CD14-positive monocyte (primary cell): Measurements from ENCODE around the gene RAB19. TPM values are rescaled to one million over a fixed set of nuclear protein-coding genes. Genes with fewer than 3 reads are reported as not detected.
A peak's percentile ranks its signal among the peaks of the same experiment; 100 is the strongest.

Experiments
- DNase-seq, 3 donors: peaks; one replicate each; pipeline ENCODE4 v3.0.0-alpha.2; 2011 to 2022
- H2AFZ ChIP-seq: 2 replicates; pipeline ENCODE4 v1.6.0; 2012; ENCODE audit warnings: mild to moderate bottlenecking, low read depth, low read length, inconsistent platforms; ENCODE audit not compliant: insufficient read depth, poor library complexity, severe bottlenecking
- H3K27ac ChIP-seq, 2 donors: 1 replicate in 1 of 2; 2 replicates in 1 of 2; pipeline ENCODE4 v1.5.1; 2012 to 2013; ENCODE audit warnings: low read length in 2 of 2, control low read depth in 1 of 2, inconsistent platforms in 1 of 2, low read depth in 1 of 2, mild to moderate bottlenecking in 1 of 2
- H3K27me3 ChIP-seq, 2 donors: one replicate each; pipeline versions ENCODE4 v1.6.0 to v1.6.1; 2011 to 2013; ENCODE audit warnings: low read length in 2 of 2; ENCODE audit not compliant: control insufficient read depth in 2 of 2, insufficient read depth in 2 of 2
- H3K36me3 ChIP-seq, 2 donors: replicated peaks in 1 of 2; 1 replicate in 1 of 2; 2 replicates in 1 of 2; pipeline versions ENCODE4 v1.5.1 to v1.6.1; 2012 to 2013; ENCODE audit warnings: low read length in 2 of 2, control low read depth in 1 of 2, inconsistent platforms in 1 of 2, mild to moderate bottlenecking in 1 of 2; ENCODE audit not compliant: insufficient read depth in 2 of 2, control insufficient read depth in 1 of 2
- H3K4me1 ChIP-seq, 2 donors: 1 replicate in 1 of 2; 2 replicates in 1 of 2; pipeline versions ENCODE4 v1.5.1 to v1.6.1; 2012 to 2013; ENCODE audit warnings: low read length in 2 of 2, control low read depth in 1 of 2, inconsistent platforms in 1 of 2, mild to moderate bottlenecking in 1 of 2, moderate library complexity in 1 of 2; ENCODE audit not compliant: insufficient read depth in 2 of 2, control insufficient read depth in 1 of 2
- H3K4me2 ChIP-seq: replicated peaks from 2 replicates; pipeline ENCODE3; 2012; ENCODE audit warnings: low read length, moderate library complexity, mild to moderate bottlenecking; ENCODE audit not compliant: poor library complexity, severe bottlenecking; ENCODE audit errors: extremely low read depth
- H3K4me3 ChIP-seq, 3 experiments: fragments of 200-600 bp in 1 of 3; sonication (generic) in 1 of 3; replicated peaks in 1 of 3; 1 replicate in 2 of 3; 2 replicates in 1 of 3; pipeline ENCODE4 v1.5.1; 2011 to 2013; ENCODE audit warnings: low read length in 3 of 3, mild to moderate bottlenecking in 3 of 3, control low read depth in 2 of 3, low read depth in 2 of 3, inconsistent platforms in 1 of 3, moderate library complexity in 1 of 3
- H3K79me2 ChIP-seq: 2 replicates; pipeline ENCODE4 v1.6.0; 2012; ENCODE audit warnings: mild to moderate bottlenecking, control low read depth, inconsistent platforms, low read length, moderate library complexity; ENCODE audit not compliant: insufficient read depth
- H3K9ac ChIP-seq: 2 replicates; pipeline ENCODE4 v1.6.0; 2017; ENCODE audit warnings: low read length, mild to moderate bottlenecking; ENCODE audit not compliant: insufficient read depth, poor library complexity, severe bottlenecking
- H3K9me3 ChIP-seq, 2 donors: replicated peaks in 1 of 2; 1 replicate in 1 of 2; 2 replicates in 1 of 2; pipeline versions ENCODE4 v1.5.1 to v1.6.1; 2012 to 2013; ENCODE audit warnings: low read length in 2 of 2, control low read depth in 1 of 2; ENCODE audit not compliant: control insufficient read depth in 1 of 2, insufficient read depth in 1 of 2
- H4K20me1 ChIP-seq: 2 replicates; pipeline ENCODE4 v1.6.0; 2012; ENCODE audit warnings: mild to moderate bottlenecking, low read length, control low read depth, moderate library complexity; ENCODE audit not compliant: insufficient read depth
- H3K27ac Mint-ChIP-seq, 7 donors: one replicate each; pipeline ENCODE4 v1.8.0; 2020; ENCODE audit warnings: mild to moderate bottlenecking in 7 of 7, mixed read lengths in 7 of 7, moderate library complexity in 6 of 7, inconsistent platforms in 2 of 7
- H3K27me3 Mint-ChIP-seq, 3 donors: one replicate each; pipeline ENCODE4 v1.8.0; 2021 to 2022; ENCODE audit warnings: low read depth in 3 of 3, mild to moderate bottlenecking in 3 of 3, mixed read lengths in 3 of 3, moderate library complexity in 3 of 3, inconsistent platforms in 1 of 3
- H3K36me3 Mint-ChIP-seq, 2 donors: one replicate each; pipeline ENCODE4 v1.8.0; 2020; ENCODE audit warnings: mixed read lengths in 2 of 2, inconsistent platforms in 1 of 2, mild to moderate bottlenecking in 1 of 2
- H3K4me1 Mint-ChIP-seq: one replicate; pipeline ENCODE4 v1.8.0; 2020; ENCODE audit warnings: mild to moderate bottlenecking, mixed read lengths
- H3K4me3 Mint-ChIP-seq, 2 donors: one replicate each; pipeline ENCODE4 v1.8.0; 2020; ENCODE audit warnings: mild to moderate bottlenecking in 2 of 2, mixed read lengths in 2 of 2, moderate library complexity in 1 of 2
- H3K9me3 Mint-ChIP-seq, 7 donors: one replicate each; pipeline ENCODE4 v1.8.0; 2020 to 2022; ENCODE audit warnings: mixed read lengths in 7 of 7, mild to moderate bottlenecking in 6 of 7, moderate library complexity in 6 of 7, inconsistent platforms in 2 of 7
- WGBS: methylation state at CpG from one replicate; pipeline ENCODE4 v1.1.5; 2013; ENCODE audit warnings: missing lambda C conversion rate; ENCODE audit not compliant: insufficient coverage; 5-methylcytosine and 5-hydroxymethylcytosine counted together
- intact Hi-C, 2 donors: fragments of 100-400 bp; cut with micrococcal nuclease; formaldehyde crosslinking; loops; one replicate each; pipeline versions ENCODE4 v1.15.0 to v1.15.1; 2023
- polyA plus RNA-seq, 3 donors: library from polyadenylated mRNA; depleted of rRNA in 1 of 3; unstranded in 2 of 3; stranded (reverse) in 1 of 3; fragments of 300-500 nt in 2 of 3; fragments of >200 nt in 1 of 3; fragmentation: Illumina TruSeq in 2 of 3; gene quantifications; 1 replicate in 2 of 3; 2 replicates in 1 of 3; pipeline ENCODE4 v1.2.3, GENCODE V29; 2012 to 2021
- TF ChIP-seq, protein P1 (sequence below): fragments of 200-600 bp; IDR thresholded peaks from one replicate; pipeline ENCODE4 v1.8.0; 2022; ENCODE audit warnings: antibody characterized with exemption, mild to moderate bottlenecking

The RAB19 gene
- polyA plus RNA-seq, 3 donors, result not detected

DNA sequence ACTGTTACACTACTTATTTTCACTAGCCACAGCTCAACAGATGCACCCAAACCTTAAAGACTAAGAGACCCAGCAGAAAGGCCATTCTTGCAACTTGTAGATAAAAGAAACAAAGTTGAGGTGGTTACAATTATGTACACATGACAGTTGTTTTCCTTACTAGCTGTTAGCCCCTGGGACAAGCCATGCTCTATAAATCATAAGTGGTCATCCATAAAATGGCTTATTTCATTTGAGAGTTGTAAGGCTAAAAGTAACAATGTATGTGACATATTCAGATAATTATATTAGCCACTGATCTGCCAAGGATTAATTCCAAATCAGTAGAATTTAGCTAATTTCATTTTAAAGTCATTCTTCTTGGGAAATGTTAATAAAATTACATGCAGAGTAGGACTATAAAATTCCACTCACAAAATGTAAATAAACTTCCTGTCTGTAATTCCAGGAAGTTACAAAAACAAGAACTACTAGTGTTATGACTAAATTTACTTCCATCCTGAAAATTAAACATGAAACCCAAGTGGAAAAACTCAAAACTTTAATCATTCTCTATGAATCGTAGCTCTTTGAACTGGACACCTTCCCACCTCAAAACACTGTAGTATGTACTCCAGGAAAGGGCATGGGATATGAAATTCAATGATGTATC is 18.8 kb upstream of the RAB19 start:
- Mint-ChIP-seq H3K4me1 (peaks cover 12% of the 10 kb centered on the region), H3K27me3 (peaks cover 2 to 5% (median 4%) of the 10 kb centered on the region in 3 donors), H3K4me3 (peak overlapping the region in 1 of 2 donors; percentile 11), H3K27ac (peak overlapping the region in 6 of 7 donors; percentile 5 to 66 (median 32)), H3K36me3 (peaks cover 18 to 40% of the 10 kb centered on the region in 2 donors), H3K9me3 (no peaks in the 10 kb centered on the region)
- H3K27ac ChIP-seq, result peak overlapping the region in 1 of 2 donors; percentile 9
- H3K4me2 ChIP-seq, result peak overlapping the region; percentile 31
- TF ChIP-seq, protein P1, sequence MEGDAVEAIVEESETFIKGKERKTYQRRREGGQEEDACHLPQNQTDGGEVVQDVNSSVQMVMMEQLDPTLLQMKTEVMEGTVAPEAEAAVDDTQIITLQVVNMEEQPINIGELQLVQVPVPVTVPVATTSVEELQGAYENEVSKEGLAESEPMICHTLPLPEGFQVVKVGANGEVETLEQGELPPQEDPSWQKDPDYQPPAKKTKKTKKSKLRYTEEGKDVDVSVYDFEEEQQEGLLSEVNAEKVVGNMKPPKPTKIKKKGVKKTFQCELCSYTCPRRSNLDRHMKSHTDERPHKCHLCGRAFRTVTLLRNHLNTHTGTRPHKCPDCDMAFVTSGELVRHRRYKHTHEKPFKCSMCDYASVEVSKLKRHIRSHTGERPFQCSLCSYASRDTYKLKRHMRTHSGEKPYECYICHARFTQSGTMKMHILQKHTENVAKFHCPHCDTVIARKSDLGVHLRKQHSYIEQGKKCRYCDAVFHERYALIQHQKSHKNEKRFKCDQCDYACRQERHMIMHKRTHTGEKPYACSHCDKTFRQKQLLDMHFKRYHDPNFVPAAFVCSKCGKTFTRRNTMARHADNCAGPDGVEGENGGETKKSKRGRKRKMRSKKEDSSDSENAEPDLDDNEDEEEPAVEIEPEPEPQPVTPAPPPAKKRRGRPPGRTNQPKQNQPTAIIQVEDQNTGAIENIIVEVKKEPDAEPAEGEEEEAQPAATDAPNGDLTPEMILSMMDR, result no peak
- peaks cover 12% of the 10 kb centered on the region for H4K20me1 ChIP-seq
- H3K4me3 ChIP-seq, result peak overlapping the region in 1 of 3 experiments; percentile 25
- peak in 2 of 3 donors; percentile 6 to 27 for DNase-seq
- no peaks in the 10 kb centered on the region for H3K27me3 ChIP-seq
- intact Hi-C loops, result no loop called here
- peaks cover 34 to 36% of the 10 kb centered on the region in 2 donors for H3K4me1 ChIP-seq
- H3K36me3 ChIP-seq, result peaks cover 14 to 22% of the 10 kb centered on the region in 2 donors
- no CpG with 5 or more reads among the region's 1 CpG for WGBS
- no peak overlapping the region for H3K9ac ChIP-seq
- no peak overlapping the region for H2AFZ ChIP-seq
- no peaks in the 10 kb centered on the region for H3K79me2 ChIP-seq
- H3K9me3 ChIP-seq, result no peaks in the 10 kb centered on the region

DNA sequence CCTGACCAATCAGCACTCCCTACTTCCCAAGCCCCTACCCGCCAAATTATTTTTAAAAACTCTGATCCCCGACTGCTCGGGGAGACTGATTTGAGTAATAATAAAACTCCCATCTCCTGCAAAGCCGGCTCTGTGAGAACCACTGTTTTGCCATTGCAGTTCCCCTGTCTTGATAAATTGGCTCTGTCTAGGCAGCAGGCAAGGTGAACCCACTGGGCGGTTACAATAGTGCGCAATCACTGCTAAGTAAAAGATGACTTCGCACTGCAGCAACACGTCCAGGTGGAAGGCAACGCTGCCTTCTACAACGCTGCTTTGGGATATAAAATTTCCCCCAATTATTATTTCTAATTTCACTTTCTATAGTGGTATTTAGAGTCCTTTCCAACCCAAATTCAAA is 14.4 kb upstream of the RAB19 start:
- Histone ChIP-seq H3K36me3 (no peaks in the 10 kb centered on the region), H3K4me2 (no peak overlapping the region), H2AFZ (no peak overlapping the region), H3K27ac (no peak overlapping the region), H3K9me3 (no peaks in the 10 kb centered on the region), H3K9ac (no peak overlapping the region), H3K4me1 (peaks cover 65 to 71% of the 10 kb centered on the region in 2 donors), H4K20me1 (peaks cover 34% of the 10 kb centered on the region), H3K27me3 (peaks cover 0 to 6% of the 10 kb centered on the region in 2 donors), H3K4me3 (peak overlapping the region in 1 of 3 experiments; percentile 54), H3K79me2 (peaks cover 3% of the 10 kb centered on the region)
- no peak for DNase-seq
- peaks cover 0 to 2% (median 0%) of the 10 kb centered on the region in 7 donors for H3K9me3 Mint-ChIP-seq
- H3K27ac Mint-ChIP-seq, result peak overlapping the region; percentile 5 to 66 (median 42)
- H3K27me3 Mint-ChIP-seq, result peaks cover 0 to 5% (median 2%) of the 10 kb centered on the region in 3 donors
- no peak overlapping the region for H3K4me3 Mint-ChIP-seq
- whole genome bisulfite sequencing, result 93% methylated on average over 3 of the region's 10 CpGs
- TF ChIP-seq, protein P1, result no peak
- peaks cover 12% of the 10 kb centered on the region for H3K4me1 Mint-ChIP-seq
- intact Hi-C loops, result no loop called here
- H3K36me3 Mint-ChIP-seq, result peaks cover 2 to 10% of the 10 kb centered on the region in 2 donors
